ENCODE measurements around the gene DNM2.
"Not testable (repeated sequence)": the region's sequence is repeated elsewhere in the genome, so short reads cannot be mapped to it uniquely, and the experiment has no call there.

DNM2 gene

DNA sequence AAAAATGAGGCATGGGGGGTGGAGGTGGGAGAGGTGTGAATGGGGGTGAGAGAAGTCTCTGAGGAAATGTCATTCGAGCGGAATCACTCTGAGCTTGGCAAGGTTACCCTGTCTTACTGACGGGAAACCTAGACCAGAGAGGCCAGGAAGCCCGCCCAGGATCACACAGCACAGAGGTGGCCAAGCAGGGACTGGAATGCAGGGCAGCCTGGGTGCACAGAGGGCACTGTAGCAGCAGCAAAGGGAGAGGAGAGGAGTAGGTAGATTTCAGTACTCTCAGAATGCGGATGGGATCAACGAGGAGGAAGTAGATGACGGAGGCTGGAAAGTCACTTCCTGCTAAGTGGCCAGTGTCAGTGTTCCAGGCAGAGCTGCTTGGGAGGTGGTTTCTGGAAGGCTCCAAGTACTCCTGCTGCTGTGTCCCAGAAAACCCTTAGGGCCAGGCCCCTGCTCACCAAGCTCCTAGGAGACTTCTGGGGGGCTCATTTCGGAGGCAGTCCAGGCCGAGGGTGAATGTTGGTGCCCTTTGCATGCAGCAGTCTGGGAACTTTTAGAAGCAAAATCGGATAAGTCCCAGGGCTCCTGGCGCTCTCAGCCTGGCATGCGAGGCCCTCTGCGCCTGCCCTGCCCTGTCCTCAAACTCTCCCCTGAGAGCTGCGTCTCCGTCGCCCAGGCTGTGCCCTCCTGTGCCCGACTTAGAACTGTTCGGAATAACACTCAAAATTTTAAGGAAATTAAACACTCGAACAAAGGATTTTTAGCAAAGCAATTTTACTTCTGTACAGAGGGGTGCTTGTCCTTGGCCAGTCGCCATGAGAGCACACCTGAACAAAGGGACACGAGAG, 33.5 kb downstream of the DNM2 start:
- DNase-seq (ENCODE audit: low read depth in 1 of 2, low spot score in 1 of 2), result no peak

DNA sequence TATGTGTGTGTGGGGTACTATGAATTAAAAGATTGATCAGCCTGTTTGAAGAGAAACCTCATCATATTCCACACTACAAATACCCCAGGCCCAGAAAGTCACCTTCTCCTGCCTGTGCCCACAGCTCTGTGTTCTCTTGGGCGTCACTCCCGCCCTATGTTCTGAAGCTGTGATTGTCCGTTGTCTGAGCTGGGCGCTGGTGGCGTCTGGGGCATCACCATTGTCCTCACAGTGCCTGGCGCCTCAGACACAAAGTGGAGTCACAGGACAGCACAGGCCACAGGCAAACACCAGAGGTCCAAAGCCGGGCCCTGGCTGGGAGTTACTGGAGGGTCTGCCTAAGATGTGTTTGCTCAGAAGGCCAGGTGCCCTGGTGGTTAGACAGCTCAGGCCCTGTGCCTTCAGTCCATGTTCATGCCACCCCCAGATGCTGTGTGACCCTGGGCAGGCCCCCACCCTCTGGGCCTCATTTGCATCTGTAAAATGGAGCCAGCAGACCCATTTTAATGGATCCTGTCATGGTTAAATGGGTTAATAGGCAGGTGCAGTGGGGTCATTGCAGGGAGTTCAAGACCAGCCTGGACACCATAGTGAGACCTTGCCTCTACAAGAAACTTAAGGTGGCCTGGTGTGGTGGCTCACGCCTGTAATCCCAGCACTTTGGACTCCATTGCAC, 34.5 kb downstream of the DNM2 start:
- DNase-seq (ENCODE audit: low read depth in 1 of 2, low spot score in 1 of 2), result no peak

DNA sequence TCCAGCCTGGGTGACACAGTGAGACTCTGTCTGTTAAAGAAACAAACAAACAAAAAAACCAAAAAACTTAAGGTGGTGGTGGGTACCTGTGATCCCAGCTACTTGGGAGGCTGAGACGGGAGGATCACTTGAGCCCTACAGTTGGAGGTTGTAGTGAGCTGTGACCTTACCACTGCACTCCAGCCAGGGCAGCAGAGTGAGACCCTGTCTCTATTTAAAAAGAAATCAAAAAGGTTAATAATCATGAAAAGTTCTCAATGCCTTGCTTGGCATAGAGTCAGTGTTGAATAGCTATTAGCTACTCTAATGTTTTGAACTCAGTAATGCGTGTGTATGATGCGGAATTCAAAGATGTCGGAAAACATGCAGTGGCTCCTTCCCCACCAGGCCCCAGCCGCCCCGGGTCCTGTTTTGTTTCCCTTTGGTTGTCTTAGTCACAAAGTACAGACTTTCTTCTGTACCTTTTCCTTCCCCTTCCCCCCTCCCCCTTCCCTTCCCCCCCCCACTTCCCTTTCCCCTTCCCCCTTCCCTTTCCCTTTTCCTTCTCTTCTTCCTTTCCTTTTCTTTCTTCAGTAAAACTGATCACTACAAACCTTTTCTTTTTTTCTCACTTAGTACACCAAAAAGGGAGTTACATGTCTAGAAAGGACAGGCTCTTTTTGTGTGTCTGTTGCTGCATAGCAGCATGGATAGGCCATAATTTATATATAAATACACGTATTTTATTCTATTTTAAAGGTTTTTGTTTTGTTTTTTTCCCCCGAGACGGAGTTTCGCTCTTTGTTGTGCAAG, 35.2 kb downstream of the DNM2 start:
- no peak for DNase-seq (ENCODE audit: low read depth in 1 of 2, low spot score in 1 of 2)

DNA sequence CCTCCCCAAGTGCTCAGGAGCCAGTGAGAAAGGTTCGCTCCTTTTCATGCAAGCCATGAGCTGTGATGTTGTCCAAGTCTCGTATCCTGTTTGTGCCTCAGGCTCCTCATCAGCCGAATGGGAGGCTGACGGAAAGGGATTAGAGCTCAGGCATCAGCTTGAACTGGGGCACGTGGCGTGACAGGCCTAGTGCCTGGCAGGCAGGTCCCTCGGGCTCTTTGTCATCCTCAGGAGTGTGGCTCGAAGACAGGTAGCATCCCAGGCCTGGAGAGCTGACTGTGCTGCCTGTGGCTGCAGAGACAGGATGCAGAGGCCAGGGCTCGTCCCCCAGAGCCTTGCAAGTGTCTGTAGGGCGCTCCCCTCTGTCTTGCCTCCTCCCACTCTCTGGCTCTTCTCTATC, 38.5 kb downstream of the DNM2 start:
- no peak for DNase-seq (ENCODE audit: low read depth in 1 of 2, low spot score in 1 of 2)

DNA sequence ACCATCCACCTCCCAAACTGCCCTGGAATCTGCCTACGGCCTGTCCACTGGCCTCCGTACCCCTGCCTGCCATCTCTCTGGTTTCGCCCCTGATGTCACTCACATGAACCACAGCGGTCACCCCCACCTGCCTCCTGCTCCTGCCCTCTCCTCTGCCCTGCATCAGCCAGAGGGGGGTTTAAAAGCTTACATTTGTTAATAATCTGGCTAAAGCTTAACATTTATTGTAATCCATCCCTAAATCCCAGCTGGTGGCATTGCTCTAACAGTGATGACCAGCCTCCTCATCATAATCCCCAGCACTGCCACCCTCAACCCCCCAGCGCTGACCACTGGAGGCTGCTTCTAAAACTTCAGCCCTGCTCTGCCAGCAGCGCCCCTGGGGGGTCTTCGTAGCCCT, 38.9 kb downstream of the DNM2 start:
- no peak for DNase-seq (ENCODE audit: low read depth in 1 of 2, low spot score in 1 of 2)

DNA sequence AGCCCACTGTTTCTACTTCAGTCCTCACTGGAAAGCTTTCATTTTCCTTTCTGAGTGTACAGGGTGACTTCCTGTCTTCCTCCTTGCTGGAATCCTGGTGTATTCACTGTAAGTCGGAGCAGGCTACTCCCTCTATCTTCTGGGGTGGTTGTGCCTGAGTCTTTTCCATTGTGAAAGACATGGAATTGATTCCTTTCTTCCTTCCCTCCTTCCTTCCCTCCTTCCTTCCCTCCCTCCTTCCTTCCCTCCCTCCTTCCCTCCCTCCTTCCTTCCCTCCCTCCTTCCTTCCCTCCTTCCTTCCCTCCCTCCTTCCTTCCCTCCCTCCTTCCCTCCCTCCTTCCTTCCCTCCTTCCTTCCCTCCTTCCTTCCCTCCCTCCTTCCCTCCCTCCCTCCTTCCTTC, 40.2 kb downstream of the DNM2 start:
- not testable (repeated sequence) for DNase-seq (ENCODE audit: low read depth in 1 of 2, low spot score in 1 of 2)

DNA sequence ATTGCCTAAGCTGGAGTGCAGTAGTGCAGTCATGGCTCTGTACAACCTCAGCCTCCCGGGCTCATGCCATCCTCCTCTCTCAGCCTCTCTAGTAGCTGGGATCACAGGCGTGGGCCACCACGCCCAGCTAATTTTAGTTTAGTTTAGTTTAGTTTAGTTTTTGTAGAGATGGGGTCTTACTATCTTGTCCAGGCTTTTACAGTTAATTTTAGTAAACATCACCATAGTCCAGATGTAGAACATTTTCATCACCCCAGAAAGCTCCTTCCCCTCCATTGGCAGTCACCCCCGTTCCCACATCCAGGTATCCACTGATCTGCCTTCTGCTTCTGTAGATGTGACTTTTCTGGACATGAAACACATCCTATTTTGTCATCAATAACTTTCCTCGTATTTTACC, 41.1 kb downstream of the DNM2 start:
- no peak for DNase-seq (ENCODE audit: low read depth in 1 of 2, low spot score in 1 of 2)

DNA sequence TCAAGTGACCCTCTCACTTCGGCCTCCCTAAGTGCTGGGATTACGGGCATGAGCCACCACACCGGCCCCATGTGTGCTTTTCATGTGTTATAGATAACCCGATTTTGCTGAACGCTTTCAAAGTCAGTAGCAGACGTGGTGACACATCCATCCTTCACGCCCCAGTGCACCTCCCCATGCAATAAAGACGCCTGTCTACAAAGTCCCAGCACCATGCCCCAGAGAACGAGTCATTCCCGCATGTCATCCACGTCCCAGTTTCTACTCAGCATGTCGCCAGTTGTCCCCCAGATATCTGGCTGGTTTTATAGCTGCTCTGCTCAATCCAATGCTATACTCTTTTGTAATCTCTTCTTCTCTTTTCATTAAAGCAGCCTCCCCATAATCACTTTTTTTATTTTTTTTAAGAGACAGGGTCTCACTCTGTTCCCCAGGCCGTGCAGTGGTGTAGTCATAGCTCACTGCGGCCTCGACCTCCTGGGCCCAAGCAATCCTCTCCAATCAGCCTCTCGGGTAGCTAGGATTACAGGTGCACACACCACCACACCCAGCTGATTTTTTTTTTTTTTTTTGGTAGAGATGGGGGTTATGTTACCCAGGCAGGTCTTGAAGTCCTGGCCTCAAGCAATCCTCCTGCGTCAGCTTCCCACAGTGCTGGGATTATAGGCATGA, 42.5 kb downstream of the DNM2 start:
- DNase-seq (ENCODE audit: low read depth in 1 of 2, low spot score in 1 of 2), result no peak

DNA sequence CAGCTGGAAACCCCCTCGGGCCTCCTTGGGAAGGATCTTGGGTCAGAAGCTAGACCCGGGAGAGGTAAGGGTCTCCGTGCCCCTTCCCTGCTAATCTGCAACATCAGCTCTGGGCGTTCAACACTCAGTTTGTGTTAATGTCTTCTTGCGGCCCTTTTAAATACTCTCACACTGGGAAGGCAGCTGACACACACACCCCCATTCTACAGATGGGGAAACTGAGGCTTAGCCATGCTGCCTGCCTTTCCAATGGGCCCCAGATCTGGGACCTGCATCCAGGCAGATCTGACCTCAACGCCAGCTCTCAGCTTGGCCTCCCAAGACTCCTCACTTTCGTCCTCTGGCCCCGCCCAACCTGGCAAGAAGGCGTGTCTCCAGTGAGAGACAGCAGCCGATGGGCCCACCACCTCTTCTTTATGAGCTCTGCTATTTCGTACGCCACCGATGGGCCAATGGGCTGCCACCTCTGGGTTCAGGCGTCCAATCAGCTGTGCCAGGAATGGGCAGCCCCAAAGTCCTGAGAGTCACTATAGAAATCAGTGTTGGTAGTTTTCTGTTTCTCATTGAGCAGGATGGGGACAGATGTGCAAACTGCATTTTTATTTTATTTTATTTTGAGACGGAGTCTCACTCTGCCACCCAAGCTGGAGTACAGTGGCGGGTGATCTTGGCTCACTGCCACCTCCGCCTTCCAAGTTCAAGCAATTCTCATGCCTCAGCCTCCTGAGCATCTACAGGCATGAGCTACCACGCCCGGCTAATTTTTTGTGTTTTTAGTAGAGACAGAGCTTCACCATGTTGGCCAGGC, 43.8 kb downstream of the DNM2 start:
- no peak for DNase-seq (ENCODE audit: low read depth in 1 of 2, low spot score in 1 of 2)

DNA sequence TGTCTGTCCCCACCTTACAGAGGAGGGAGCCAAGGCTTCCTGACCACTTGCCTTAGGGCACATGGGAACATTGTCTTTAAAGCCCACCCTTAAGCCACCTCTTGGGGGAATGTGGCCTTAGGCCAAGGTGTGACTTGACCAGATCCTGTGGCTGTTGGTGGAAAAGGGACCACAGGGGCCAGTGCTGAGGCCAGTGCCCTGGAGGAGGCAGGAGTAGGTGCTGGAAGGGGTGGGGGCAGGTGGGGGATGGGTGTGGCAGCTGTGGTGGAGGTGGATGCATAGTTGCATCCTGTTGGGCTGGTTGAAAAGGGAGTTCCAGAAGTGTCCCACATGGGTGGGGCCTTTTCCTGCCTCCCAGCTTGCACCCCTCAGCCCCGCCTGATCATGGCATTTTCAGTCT, 44.8 kb downstream of the DNM2 start:
- DNase-seq (ENCODE audit: low read depth in 1 of 2, low spot score in 1 of 2), result no peak

DNA sequence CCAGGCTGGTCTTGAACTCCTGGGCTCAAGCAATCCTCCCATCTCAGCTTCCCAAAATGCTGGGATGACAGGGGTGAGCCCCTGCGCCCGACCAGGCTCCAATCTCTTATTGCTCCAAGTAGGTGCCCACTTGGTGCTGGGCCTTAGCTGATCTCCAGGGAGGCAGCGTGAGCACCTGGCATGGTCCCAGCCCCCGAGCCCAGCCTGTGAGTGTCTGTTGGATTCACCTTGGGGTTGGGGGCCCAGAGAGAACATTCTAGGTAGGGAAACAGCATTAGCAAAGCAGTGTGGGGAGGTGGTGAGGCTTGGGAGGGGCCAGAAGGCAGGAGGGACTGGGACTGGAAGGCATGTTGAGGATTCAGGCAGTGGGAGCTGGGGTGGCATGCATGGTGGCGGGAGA, 45.5 kb downstream of the DNM2 start:
- no peak for DNase-seq (ENCODE audit: low read depth in 1 of 2, low spot score in 1 of 2)

DNA sequence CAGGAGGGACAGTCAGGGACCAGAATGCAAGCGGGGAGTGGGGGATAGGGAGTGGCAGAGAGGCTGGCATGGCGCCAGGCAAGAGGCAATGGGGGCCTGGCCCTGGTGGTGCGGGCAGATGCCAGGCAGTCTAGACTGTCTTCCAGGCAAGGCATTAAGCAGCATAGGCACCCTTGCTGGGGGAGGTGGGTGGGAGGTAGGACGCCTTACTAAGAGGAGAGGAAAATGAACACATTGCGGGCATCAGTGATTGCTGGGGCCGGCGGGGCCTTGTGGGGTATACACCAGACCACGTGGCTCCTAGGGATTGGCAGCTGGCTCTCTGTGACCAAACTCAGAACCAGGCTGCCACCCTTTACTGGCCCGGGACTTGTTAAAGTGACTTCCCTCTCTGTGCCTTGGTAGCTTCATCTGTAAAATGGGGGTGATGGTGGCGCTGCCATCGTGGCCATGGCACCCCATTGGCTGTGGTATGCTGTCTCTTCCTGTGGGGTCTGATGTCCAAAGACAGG, 46.0 kb downstream of the DNM2 start:
- DNase-seq (ENCODE audit: low read depth in 1 of 2, low spot score in 1 of 2), result no peak

DNA sequence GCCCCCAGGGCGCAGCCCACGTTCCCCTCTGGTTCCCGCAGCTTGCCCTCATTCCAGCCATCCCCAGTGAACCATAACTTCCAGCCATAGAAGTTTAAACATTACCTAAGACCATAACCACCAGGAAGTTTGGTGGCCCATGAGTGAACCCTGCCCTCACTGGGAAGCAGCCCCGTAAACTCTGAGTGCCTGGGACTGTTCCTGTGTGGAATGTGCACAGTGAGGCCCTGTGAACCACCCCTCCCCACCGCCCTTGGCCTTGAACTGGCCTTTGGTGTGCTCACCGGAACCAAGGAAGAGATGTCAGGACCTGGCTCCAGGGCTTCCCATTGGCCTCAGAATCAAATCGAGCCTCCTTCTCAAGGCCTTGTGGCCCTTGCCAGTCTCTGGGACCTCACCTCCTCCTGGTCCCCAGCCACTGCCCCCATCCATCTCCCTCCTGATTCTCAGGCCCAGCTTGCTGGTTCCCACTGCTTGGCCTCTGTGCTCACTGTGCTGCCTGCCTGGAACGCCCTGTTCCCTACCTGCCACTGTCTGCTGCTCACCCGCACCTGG, 46.5 kb downstream of the DNM2 start:
- no peak for DNase-seq (ENCODE audit: low read depth in 1 of 2, low spot score in 1 of 2)

DNA sequence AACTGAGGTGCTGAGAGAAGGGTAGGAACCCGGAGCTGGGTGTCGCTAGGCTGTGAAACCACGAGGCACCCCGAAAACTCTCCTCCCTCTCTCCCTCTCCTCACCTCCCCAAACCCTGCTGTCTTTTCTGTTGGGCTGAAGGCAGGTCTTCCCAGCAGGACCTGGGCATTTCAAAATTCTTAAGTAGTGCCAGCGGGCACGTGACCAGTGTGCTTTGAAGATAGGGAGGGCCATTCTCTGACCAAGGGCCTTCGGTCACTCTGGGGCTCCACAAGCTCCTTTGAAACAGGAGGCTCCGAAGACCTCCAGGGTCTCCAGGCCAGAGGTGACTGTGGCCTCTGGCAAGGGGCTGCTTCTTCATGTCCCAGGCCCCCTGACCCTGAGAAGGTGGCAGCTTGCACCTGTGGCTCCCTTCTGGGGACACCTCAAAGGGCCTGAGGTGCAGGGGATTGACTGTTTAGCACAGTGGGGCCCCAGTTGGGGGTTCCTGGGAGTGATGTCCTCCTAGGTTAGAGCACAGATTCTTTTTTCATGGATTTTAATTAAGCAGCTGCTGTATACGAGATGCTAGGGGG, 48.3 kb downstream of the DNM2 start:
- DNase-seq (ENCODE audit: low read depth in 1 of 2, low spot score in 1 of 2), result no peak

DNA sequence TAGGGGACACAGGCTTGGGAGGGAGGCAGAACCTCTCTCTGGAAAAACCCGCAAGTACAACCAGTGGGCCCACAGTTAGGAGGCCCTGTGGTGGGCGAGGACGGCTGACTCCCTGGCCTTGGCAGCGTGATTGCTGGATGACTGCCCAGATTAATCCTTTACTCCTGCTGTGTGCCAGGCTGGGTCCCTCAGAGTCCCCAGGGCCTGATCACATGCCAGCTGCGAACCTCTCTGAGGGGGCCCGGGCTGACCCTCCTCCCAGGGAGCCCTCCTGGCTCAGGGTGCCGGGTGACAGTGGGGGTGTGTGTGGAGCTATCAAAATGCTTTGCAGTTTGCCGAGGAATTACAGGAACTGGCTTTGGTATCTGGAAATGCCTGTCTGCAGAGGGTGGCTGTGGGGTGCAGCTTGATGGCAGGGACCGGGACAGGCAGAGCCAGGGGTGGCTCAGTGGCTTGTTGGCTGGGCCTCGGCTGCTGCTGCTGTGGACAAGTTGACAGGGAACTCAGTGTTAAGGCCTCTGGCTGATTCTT, 48.9 kb downstream of the DNM2 start:
- no peak for DNase-seq (ENCODE audit: low read depth in 1 of 2, low spot score in 1 of 2)

DNA sequence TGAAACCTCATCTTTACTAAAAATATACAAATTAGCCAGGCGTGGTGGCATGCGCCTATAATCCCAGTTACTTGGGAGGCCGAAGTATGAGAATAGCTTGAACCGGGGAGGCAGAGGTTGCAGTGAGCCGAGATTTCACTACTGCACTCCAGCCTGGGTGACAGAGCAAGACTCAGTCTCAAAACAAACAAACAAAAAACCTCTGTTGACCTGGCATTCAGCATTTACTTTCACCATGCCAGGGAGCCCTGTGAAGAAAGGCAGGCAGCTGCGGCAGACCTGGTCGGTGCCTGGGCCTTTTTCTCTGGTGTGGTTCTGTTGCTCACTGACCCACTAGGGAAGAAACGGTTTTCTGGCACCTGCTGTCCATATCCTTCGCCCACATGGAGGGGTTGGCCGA, 49.8 kb downstream of the DNM2 start:
- DNase-seq (ENCODE audit: low read depth in 1 of 2, low spot score in 1 of 2), result no peak

DNA sequence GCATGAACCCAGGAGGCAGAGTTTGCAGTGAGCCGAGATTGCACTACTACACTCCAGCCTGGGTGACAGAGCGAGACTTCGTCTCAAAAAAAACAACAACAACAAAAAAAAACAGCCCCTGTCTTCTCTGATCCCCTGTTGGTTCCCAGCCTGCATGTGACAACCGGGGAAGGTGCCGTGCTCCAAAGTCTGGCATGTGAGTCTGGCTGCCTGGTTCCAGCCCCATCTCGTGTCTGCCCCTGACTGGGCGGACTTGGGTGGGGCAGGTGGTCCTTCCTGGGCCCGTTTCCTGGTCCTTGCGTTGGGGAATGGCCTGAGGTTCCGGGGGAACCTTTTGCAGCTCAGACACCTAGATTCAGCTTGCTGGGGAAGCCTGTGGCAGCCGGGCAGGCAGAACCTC, 50.5 kb downstream of the DNM2 start:
- no peak for DNase-seq (ENCODE audit: low read depth in 1 of 2, low spot score in 1 of 2)

DNA sequence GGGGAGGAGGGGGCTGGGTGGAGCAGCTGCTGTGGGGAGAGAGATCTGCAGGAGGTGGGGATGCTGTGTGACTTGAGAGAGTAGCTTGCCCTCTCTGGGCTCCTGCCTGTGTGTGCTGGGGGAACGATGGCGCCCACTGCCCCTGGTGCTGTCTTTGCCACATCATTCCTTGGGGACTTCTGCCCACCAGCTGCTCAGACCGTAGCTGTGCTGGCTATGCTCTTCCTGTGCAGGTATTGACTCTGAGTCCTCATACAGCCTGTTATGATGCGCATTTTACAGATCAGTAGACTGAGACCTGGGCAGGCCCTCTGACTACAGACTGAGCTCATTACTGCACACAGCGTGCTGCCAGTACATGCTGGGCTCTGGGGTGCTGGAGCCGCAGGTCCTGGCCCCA, 51.1 kb downstream of the DNM2 start:
- DNase-seq (ENCODE audit: low read depth in 1 of 2, low spot score in 1 of 2), result no peak
